K562 (cell line): ENCODE data around the gene ZNF480. TPM values are rescaled to one million over a fixed set of nuclear protein-coding genes. Genes with fewer than 3 reads are reported as not detected.
A peak's percentile ranks its signal among the peaks of the same experiment; 100 is the strongest.
"Not testable (repeated sequence)": the region's sequence is repeated elsewhere in the genome, so short reads cannot be mapped to it uniquely, and the experiment has no call there.

Source experiments
- ATAC-seq: fragments of 200-7000 bp; cut with Tn5 transposase; 3 replicates; pipeline ENCODE4 v1.9.1; 2020; ENCODE audit warnings: moderate library complexity
- BruUV-seq: library from RNA; stranded (reverse); fragments of 400-500 nt; replicated peaks from 2 replicates; lab custom pipeline; 2021; lab: Mats Ljungman, UMichigan
- CTCF ChIA-PET: fragments of 300-600 bp; formaldehyde crosslinking; extraction: SDS; loops from one replicate; lab custom pipeline; 2021; ENCODE audit warnings: low intra/inter-chr PET ratio; lab: Yijun Ruan, JAX
- POLR2A ChIA-PET: fragments of 300-600, 350-650 bp; sonication (Branson Sonifier 250); formaldehyde crosslinking; extraction: SDS; loops from one replicate; lab custom pipeline; 2021; ENCODE audit warnings: antibody characterized with exemption, inconsistent platforms; lab: Yijun Ruan, JAX
- DNase-seq, 4 experiments: peaks; one replicate each; pipeline versions ENCODE4 v3.0.0 to v3.0.0-alpha.2; 2011 to 2018; ENCODE audit warnings: low spot score in 3 of 4, mixed read lengths in 3 of 4; ENCODE audit errors: extremely low read depth in 1 of 4
- FAIRE-seq: peaks from 2 replicates; lab custom pipeline; 2011; peaks lifted over from hg19 to GRCh38; lab: Jason Lieb, UNC
- H2AFZ ChIP-seq: 2 replicates; pipeline ENCODE4 v1.6.0; 2011; ENCODE audit warnings: low read depth, low read length, control low read depth, inconsistent platforms
- H3K27ac ChIP-seq: fragments of 200-600 bp; 3 replicates; pipeline ENCODE4 v1.8.0; 2011; ENCODE audit warnings: low read depth, mild to moderate bottlenecking, control low read depth, inconsistent platforms, low read length, moderate library complexity, mixed read lengths; ENCODE audit errors: extremely low read depth
- H3K27me3 ChIP-seq, 2 experiments: fragments of 300-600 bp in 1 of 2; 2 replicates in 1 of 2; 3 replicates in 1 of 2; pipeline versions ENCODE4 v1.6.0 to v1.8.0; 2011; ENCODE audit warnings: inconsistent platforms in 2 of 2, low read length in 2 of 2, mild to moderate bottlenecking in 1 of 2, mixed read lengths in 1 of 2, moderate library complexity in 1 of 2; ENCODE audit not compliant: control insufficient read depth in 2 of 2, insufficient read depth in 2 of 2
- H3K36me3 ChIP-seq: fragments of 300-600 bp; 3 replicates; pipeline ENCODE4 v1.8.0; 2011; ENCODE audit warnings: mild to moderate bottlenecking, low read length, inconsistent platforms; ENCODE audit not compliant: control insufficient read depth, insufficient read depth
- H3K4me1 ChIP-seq, 2 experiments: fragments of 200-600 bp in 1 of 2; replicated peaks in 1 of 2; 2 replicates in 1 of 2; 3 replicates in 1 of 2; pipeline versions ENCODE4 v1.5.1 to v1.8.0; 2011; ENCODE audit warnings: inconsistent platforms in 2 of 2, low read length in 2 of 2, mild to moderate bottlenecking in 1 of 2, mixed read lengths in 1 of 2, moderate library complexity in 1 of 2; ENCODE audit not compliant: control insufficient read depth in 2 of 2, insufficient read depth in 2 of 2
- H3K4me2 ChIP-seq: 2 replicates; pipeline ENCODE4 v1.6.1; 2011; ENCODE audit warnings: low read length, control low read depth, inconsistent platforms, mixed read lengths; ENCODE audit not compliant: insufficient read depth
- H3K4me3 ChIP-seq: fragments of 200-600 bp; sonication (generic), shearing (Covaris generic); 2 replicates; pipeline ENCODE4 v1.5.1; 2016; ENCODE audit warnings: control low read depth, inconsistent platforms
- H3K79me2 ChIP-seq: fragments of 200-600 bp; 3 replicates; pipeline ENCODE4 v1.8.0; 2011; ENCODE audit warnings: low read length, inconsistent platforms; ENCODE audit not compliant: control insufficient read depth, insufficient read depth
- H3K9ac ChIP-seq, 2 experiments: 2 replicates each; pipeline versions ENCODE4 v1.6.0 to v1.6.1; 2011; ENCODE audit warnings: low read depth in 2 of 2, low read length in 2 of 2, control low read depth in 1 of 2, inconsistent platforms in 1 of 2, mild to moderate bottlenecking in 1 of 2, mixed read lengths in 1 of 2; ENCODE audit not compliant: insufficient read depth in 1 of 2
- H3K9me1 ChIP-seq: one replicate; pipeline ENCODE4 v1.6.0; 2011; ENCODE audit warnings: inconsistent platforms, mild to moderate bottlenecking, low read length, moderate library complexity; ENCODE audit not compliant: control insufficient read depth, insufficient read depth
- H3K9me3 ChIP-seq: replicated peaks from 2 replicates; pipeline ENCODE4 v1.5.1; 2011; ENCODE audit warnings: low read depth, low read length, inconsistent platforms; ENCODE audit not compliant: control insufficient read depth, insufficient read depth
- H4K20me1 ChIP-seq: replicated peaks from 2 replicates; pipeline ENCODE4 v1.6.1; 2011; ENCODE audit warnings: low read length, inconsistent platforms, mixed read lengths; ENCODE audit not compliant: control insufficient read depth, insufficient read depth
- BCOR ChIP-seq: fragments of 450-650 bp; IDR thresholded peaks from 2 replicates; pipeline ENCODE4 v1.6.1; 2016
- KDM1A ChIP-seq, 2 experiments: fragments of 450-650 bp; IDR thresholded peaks; 2 replicates each; pipeline ENCODE4 v1.6.1; 2016; ENCODE audit warnings: mild to moderate bottlenecking in 2 of 2
- TAF1 ChIP-seq: IDR thresholded peaks from 2 replicates; pipeline ENCODE4 v1.6.1; 2011; ENCODE audit warnings: mild to moderate bottlenecking, low read length, moderate library complexity; ENCODE audit not compliant: insufficient read depth, control insufficient read depth, severe bottlenecking; ENCODE audit errors: extremely low read depth
- ZFP1 ChIP-seq: fragments of 450-650 bp; formaldehyde crosslinking; IDR thresholded peaks from 2 replicates; pipeline ENCODE4 v1.4.0; 2020; ENCODE audit warnings: mild to moderate bottlenecking, mixed read lengths
- ZNF146 ChIP-seq: IDR thresholded peaks from one replicate; pipeline ENCODE4 v1.6.1; 2018; ENCODE audit warnings: missing compliant biosample characterization; ENCODE audit not compliant: unreplicated experiment
- WGBS: fragments of 100-300 bp; shearing (Covaris generic); methylation state at CpG from one replicate; pipeline ENCODE4 v1.1.6; 2016; ENCODE audit warnings: low coverage, mixed read lengths; ENCODE audit not compliant: insufficient coverage; ENCODE audit errors: missing lambda C conversion rate; 5-methylcytosine and 5-hydroxymethylcytosine counted together
- in situ Hi-C: fragments of 300-500 bp; cut with MboI; formaldehyde crosslinking; loops from 4 replicates; pipeline ENCODE4 v1.15.0; 2018; ENCODE audit warnings: inconsistent platforms, mixed read lengths
- intact Hi-C: fragments of 100-400 bp; cut with micrococcal nuclease; formaldehyde crosslinking; loops from 2 replicates; pipeline ENCODE4 v1.14.2; 2022
- polyA plus RNA-seq, 8 experiments: library from polyadenylated mRNA; depleted of rRNA in 4 of 8; stranded (reverse) in 5 of 8; unstranded in 3 of 8; fragments of >200 nt; fragmentation: Nextera tagmentation in 2 of 8; fragmentation: Illumina TruSeq in 1 of 8; extraction: Ambion mirVana in 2 of 8; extraction: Trizol in 1 of 8; gene quantifications; 2 replicates each; pipeline versions ENCODE4 v1.2.1 to v1.2.3, GENCODE V29; 2011 to 2014; ENCODE audit warnings: inconsistent platforms in 1 of 8, missing spikeins in 1 of 8
- total RNA-seq, 7 experiments: library from RNA; depleted of rRNA in 6 of 7; stranded (reverse); fragments of >200 nt in 6 of 7; fragmentation: Illumina TruSeq in 2 of 7; extraction: Trizol in 2 of 7; gene quantifications; 2 replicates each; pipeline versions ENCODE4 v1.2.1 to v1.2.3, GENCODE V29; 2011 to 2021; ENCODE audit warnings: low replicate concordance in 1 of 7

The ZNF480 gene
- total and polyA plus RNA-seq, 9 of the 15 experiments (the other 6 are each of a cell fraction or from before 2014, with no cell fraction given) = 10.4 to 31.1 (median 22.3) TPM

GRCh38 chr19:52292946-52293345 lies 4.0 kb upstream of the ZNF480 start:
- BruUV-seq, FAIRE-seq, H2AFZ ChIP-seq, H3K79me2 ChIP-seq, H3K27me3 ChIP-seq, ATAC-seq, DNase-seq, intact Hi-C loops, H3K27ac ChIP-seq, H3K4me2 ChIP-seq, H3K4me3 ChIP-seq, H4K20me1 ChIP-seq, CTCF ChIA-PET, H3K4me1 ChIP-seq, in situ Hi-C loops, POLR2A ChIA-PET, H3K9ac ChIP-seq, H3K9me1 ChIP-seq: not testable (repeated sequence)
- peaks cover 24% of the 10 kb centered on the region for H3K36me3 ChIP-seq
- TF ChIP-seq KDM1A (IDR thresholded peaks at IDR 0.05) (0 out of 4 replicates have a peak, but pooled peaks of 1 of the 2 experiments have one; percentile 6), BCOR (peak; percentile 76), ZNF146 (CRISPR knock-in tag) (peak; percentile 64)
- peaks cover 15% of the 10 kb centered on the region for H3K9me3 ChIP-seq
- WGBS = 81% methylated on average over 6 of the region's 6 CpGs

- WGBS = 50% methylated on average over 8 of the region's 8 CpGs
- BruUV-seq = TSS peak; percentile 88
- H3K4me3 ChIP-seq = peak overlapping the region; percentile 42
- peak overlapping the region; percentile 71 for H3K4me2 ChIP-seq
- ChIA-PET POLR2A (interaction anchor here (0.8 kb wide), 1 partner anchor 10 kb away, joined by 3 read pairs; no protein-coding TSS in a partner anchor), CTCF (no interaction called here)
- peak; percentile 4 for TF ChIP-seq TAF1
- no peak for TF ChIP-seq ZFP1 (CRISPR knock-in tag)
- H3K9me1 ChIP-seq = no peaks in the 10 kb centered on the region
- FAIRE-seq (peak; percentile 56), ATAC-seq (peak; percentile 44), DNase-seq (peak in 1 of 4 experiments; percentile 12)
- peak overlapping the region; percentile 56 to 73; a peak in 3 of 4 replicates for H3K9ac ChIP-seq
- H3K36me3 ChIP-seq = peaks cover 27% of the 10 kb centered on the region
- H3K27me3 ChIP-seq = no peaks in the 10 kb centered on the region
- H3K4me1 ChIP-seq = peaks cover 3 to 7% of the 10 kb centered on the region in 2 experiments; a peak in 2 of 5 replicates
- intact Hi-C loops = no loop called here
- peak overlapping the region; percentile 91 for H2AFZ ChIP-seq
- peaks cover 18% of the 10 kb centered on the region for H3K9me3 ChIP-seq
- peaks cover 18% of the 10 kb centered on the region for H3K79me2 ChIP-seq
- in situ Hi-C loops = no loop called here
- H4K20me1 ChIP-seq = no peaks in the 10 kb centered on the region
- peak overlapping the region; percentile 60; the same call in 2 of the 3 replicates for H3K27ac ChIP-seq
These were observed 583 bp upstream of the ZNF480 start for GRCh38 chr19:52296400-52296772.
